Mononuclear cell (primary cell): ENCODE results near the gene ITPRID2. TPM values are rescaled to one million over a fixed set of nuclear protein-coding genes. Genes with fewer than 3 reads are reported as not detected.
A peak's percentile ranks its signal among the peaks of the same experiment; 100 is the strongest.

Source experiments
- H3K27me3 ChIP-seq: 2 replicates; pipeline ENCODE4 v1.6.0; 2011; ENCODE audit warnings: low read length, control low read depth; ENCODE audit not compliant: insufficient read depth
- H3K4me1 ChIP-seq: 2 replicates; pipeline ENCODE4 v1.5.1; 2011; ENCODE audit warnings: mild to moderate bottlenecking, low read length, control low read depth; ENCODE audit not compliant: insufficient read depth
- H3K4me3 ChIP-seq: 2 replicates; pipeline ENCODE4 v1.5.1; 2011; ENCODE audit warnings: mild to moderate bottlenecking, low read length, moderate library complexity
- H3K9me3 ChIP-seq: 2 replicates; pipeline ENCODE4 v1.5.1; 2011; ENCODE audit warnings: low read depth, mild to moderate bottlenecking, control low read depth, low read length
- total RNA-seq: library from RNA; depleted of rRNA; stranded (reverse); fragments of >200 nt; gene quantifications from one replicate; pipeline ENCODE4 v1.2.3, GENCODE V29; 2012

ITPRID2 gene
- total RNA-seq, result 96.4 TPM

GRCh38 chr2:181891258-181891965 lies at the start of gene ITPRID2:
Gene ITPRID2, plus strand, starts transcription at chr2:181891730. Its CDS starts 337 bp downstream, at chr2:181892067.
- Histone ChIP-seq H3K4me3 (peak within 1 kb of the TSS; percentile 75), H3K27me3 (peaks cover 12% of the 10 kb centered on the region), H3K9me3 (no peaks in the 10 kb centered on the region), H3K4me1 (peaks cover 8% of the 10 kb centered on the region)

- Histone ChIP-seq H3K4me1 (peaks cover 15% of the 10 kb centered on the region), H3K4me3 (no peak overlapping the region), H3K9me3 (no peaks in the 10 kb centered on the region), H3K27me3 (peaks cover 3% of the 10 kb centered on the region)
These were observed 46.8 kb upstream of the ITPRID2 start for GRCh38 chr2:181844551-181845290.

GRCh38 chr2:181846399-181847197 lies 44.9 kb upstream of the ITPRID2 start:
- Histone ChIP-seq H3K4me1 (peaks cover 21% of the 10 kb centered on the region), H3K9me3 (no peaks in the 10 kb centered on the region), H3K27me3 (peaks cover 3% of the 10 kb centered on the region), H3K4me3 (no peak overlapping the region)

GRCh38 chr2:181847198-181847556 lies 44.4 kb upstream of the ITPRID2 start:
- peaks cover 24% of the 10 kb centered on the region for H3K4me1 ChIP-seq
- no peaks in the 10 kb centered on the region for H3K9me3 ChIP-seq
- H3K27me3 ChIP-seq, result peaks cover 3% of the 10 kb centered on the region

GRCh38 chr2:181847702-181848101 lies 43.8 kb upstream of the ITPRID2 start:
- no peaks in the 10 kb centered on the region for H3K9me3 ChIP-seq
- peaks cover 3% of the 10 kb centered on the region for H3K27me3 ChIP-seq
- no peak overlapping the region for H3K4me3 ChIP-seq
- H3K4me1 ChIP-seq, result peaks cover 24% of the 10 kb centered on the region

More at GRCh38 chr2:181847198-181847556, 44.4 kb upstream of the ITPRID2 start:
- no peak overlapping the region for H3K4me3 ChIP-seq

- no peak overlapping the region for H3K4me3 ChIP-seq
- H3K9me3 ChIP-seq, result no peaks in the 10 kb centered on the region
- H3K4me1 ChIP-seq, result peaks cover 24% of the 10 kb centered on the region
- H3K27me3 ChIP-seq, result peaks cover 3% of the 10 kb centered on the region
These were observed 43.2 kb upstream of the ITPRID2 start for GRCh38 chr2:181848261-181848886.

GRCh38 chr2:181849601-181850000 lies 41.9 kb upstream of the ITPRID2 start:
- H3K27me3 ChIP-seq, result peaks cover under 1% of the 10 kb centered on the region
- H3K4me3 ChIP-seq, result no peak overlapping the region
- H3K4me1 ChIP-seq, result peaks cover 24% of the 10 kb centered on the region
- no peaks in the 10 kb centered on the region for H3K9me3 ChIP-seq

- no peak overlapping the region for H3K4me3 ChIP-seq
- peaks cover 24% of the 10 kb centered on the region for H3K4me1 ChIP-seq
- H3K9me3 ChIP-seq, result no peaks in the 10 kb centered on the region
- no peaks in the 10 kb centered on the region for H3K27me3 ChIP-seq
These were observed 40.5 kb upstream of the ITPRID2 start for GRCh38 chr2:181850936-181851560.

GRCh38 chr2:181851726-181852125 lies 39.8 kb upstream of the ITPRID2 start:
- H3K4me1 ChIP-seq, result peaks cover 24% of the 10 kb centered on the region
- H3K27me3 ChIP-seq, result no peaks in the 10 kb centered on the region
- no peak overlapping the region for H3K4me3 ChIP-seq
- H3K9me3 ChIP-seq, result no peaks in the 10 kb centered on the region

GRCh38 chr2:181853696-181854095 lies 37.8 kb upstream of the ITPRID2 start:
- peaks cover 14% of the 10 kb centered on the region for H3K4me1 ChIP-seq
- H3K9me3 ChIP-seq, result no peaks in the 10 kb centered on the region
- H3K27me3 ChIP-seq, result no peaks in the 10 kb centered on the region
- no peak overlapping the region for H3K4me3 ChIP-seq

GRCh38 chr2:181857483-181857882 lies 34.0 kb upstream of the ITPRID2 start:
- H3K9me3 ChIP-seq, result no peaks in the 10 kb centered on the region
- H3K27me3 ChIP-seq, result no peaks in the 10 kb centered on the region
- no peaks in the 10 kb centered on the region for H3K4me1 ChIP-seq

GRCh38 chr2:181858600-181858999 lies 32.9 kb upstream of the ITPRID2 start:
- no peaks in the 10 kb centered on the region for H3K27me3 ChIP-seq
- H3K9me3 ChIP-seq, result no peaks in the 10 kb centered on the region
- no peak overlapping the region for H3K4me3 ChIP-seq
- no peaks in the 10 kb centered on the region for H3K4me1 ChIP-seq

More at GRCh38 chr2:181857483-181857882, 34.0 kb upstream of the ITPRID2 start:
- no peak overlapping the region for H3K4me3 ChIP-seq

GRCh38 chr2:181859123-181859522 lies 32.4 kb upstream of the ITPRID2 start:
- no peaks in the 10 kb centered on the region for H3K9me3 ChIP-seq
- no peak overlapping the region for H3K4me3 ChIP-seq
- no peaks in the 10 kb centered on the region for H3K4me1 ChIP-seq
- no peaks in the 10 kb centered on the region for H3K27me3 ChIP-seq

- H3K4me3 ChIP-seq, result no peak overlapping the region
These were observed 31.7 kb upstream of the ITPRID2 start for GRCh38 chr2:181859803-181860202.

More at GRCh38 chr2:181859803-181860202, 31.7 kb upstream of the ITPRID2 start:
- no peaks in the 10 kb centered on the region for H3K4me1 ChIP-seq
- no peaks in the 10 kb centered on the region for H3K9me3 ChIP-seq
- no peaks in the 10 kb centered on the region for H3K27me3 ChIP-seq
